Measurements from ENCODE around the gene WFDC10A.
"Not testable (repeated sequence)": the region's sequence is repeated elsewhere in the genome, so short reads cannot be mapped to it uniquely, and the experiment has no call there.

The WFDC10A gene

GRCh38 chr20:45649312-45649863, 19.8 kb downstream of the WFDC10A start:
- no peak for DNase-seq (ENCODE audit: low spot score)

DNA sequence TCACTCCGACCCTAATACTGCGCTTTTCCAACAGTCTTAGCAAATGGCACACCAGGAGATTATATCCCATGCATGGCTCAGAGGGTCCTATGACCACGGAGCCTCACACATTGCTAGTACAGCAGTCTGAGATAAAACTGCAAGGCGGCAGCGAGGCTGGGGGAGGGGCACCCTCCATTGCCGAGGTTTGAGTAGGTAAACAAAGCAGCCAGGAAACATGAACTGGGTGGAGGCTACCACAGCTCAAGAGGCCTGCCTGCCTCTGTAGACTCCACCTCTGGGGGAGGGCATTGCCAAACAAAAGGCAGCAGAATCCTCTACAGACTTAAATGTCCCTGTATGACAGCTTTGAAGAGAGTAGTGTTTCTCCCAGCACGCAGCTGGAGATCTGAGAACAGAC, 22.2 kb downstream of the WFDC10A start:
- DNase-seq (ENCODE audit: low spot score): not testable (repeated sequence)

DNA sequence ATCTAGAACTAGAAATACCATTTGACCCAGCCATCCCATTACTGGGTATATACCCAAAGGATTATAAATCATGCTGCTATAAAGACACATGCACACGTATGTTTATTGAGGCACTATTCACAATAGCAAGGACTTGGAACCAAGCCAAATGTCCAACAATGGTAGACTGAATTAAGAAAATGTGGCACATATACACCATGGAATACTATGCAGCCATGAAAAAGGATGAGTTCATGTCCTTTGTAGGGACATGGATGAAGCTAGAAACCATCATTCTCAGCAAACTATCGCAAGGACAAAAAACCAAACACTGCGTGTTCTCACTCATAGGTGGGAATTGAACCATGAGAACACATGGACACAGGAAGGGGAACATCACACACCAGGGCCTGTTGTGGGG, 27.5 kb downstream of the WFDC10A start:
- DNase-seq (ENCODE audit: low spot score): not testable (repeated sequence)

DNA sequence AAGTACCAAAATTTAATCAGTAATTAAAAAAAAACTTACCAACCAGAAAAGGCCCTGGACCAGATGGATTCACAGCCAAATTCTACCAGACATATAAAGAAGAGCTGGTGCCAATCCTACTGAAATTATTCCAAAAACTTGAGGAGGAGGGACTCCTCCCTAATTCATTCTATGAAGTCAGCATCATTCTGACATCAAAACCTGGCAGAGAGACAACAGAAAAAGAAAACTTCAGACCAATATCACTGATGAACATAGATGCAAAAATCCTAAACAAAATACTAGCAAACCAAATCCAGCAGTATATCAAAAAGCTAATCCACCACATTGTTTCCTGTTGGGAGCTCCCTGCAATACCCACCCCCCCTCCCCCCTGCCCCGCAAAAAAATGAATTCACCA, 40.6 kb downstream of the WFDC10A start, which contains the start of gene WFDC11:
Gene WFDC11 (minus strand): TSS at position 101 of the 400 bp plus-strand sequence. CDS start 19,639 bp downstream, outside the sequence.
- no peak for DNase-seq (ENCODE audit: low spot score)

DNA sequence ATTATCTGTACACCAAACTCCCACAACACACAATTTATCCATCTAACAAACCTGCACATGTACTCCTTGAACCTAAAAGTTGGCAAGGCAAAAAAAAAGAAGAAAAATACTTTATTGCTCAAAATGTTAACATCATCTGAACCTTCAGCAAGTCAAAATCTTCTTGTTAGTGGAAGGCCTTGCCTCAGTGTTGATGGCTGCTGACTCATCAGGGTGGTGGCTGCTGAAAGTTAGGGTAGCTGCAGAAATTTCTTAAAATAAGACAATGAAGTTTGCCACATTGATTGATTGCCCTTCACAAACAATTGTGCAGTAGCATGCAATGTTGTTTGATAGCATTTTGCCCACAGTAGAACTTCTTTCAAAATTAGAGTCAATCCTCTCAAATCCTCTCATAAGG, 43.2 kb downstream of the WFDC10A start:
- no peak for DNase-seq (ENCODE audit: low spot score)

DNA sequence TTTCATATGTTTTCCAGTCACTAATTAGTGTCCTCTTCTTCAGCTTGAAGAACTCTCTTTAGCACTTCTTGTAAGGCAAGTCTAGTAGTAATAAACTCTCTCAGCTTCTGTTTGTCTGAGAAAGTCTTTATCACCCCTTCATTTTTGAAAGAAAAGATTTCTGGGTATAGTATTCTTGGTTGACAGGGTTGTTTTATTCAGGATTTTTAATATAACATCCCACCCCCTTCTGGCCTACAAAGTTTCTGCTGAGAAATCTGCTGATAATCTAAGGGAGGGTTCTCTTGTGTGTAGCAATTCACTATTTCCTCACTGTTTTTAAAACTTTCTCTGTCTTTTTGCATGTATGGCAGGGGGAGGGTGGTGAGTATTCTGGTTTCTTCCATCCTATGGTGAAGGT, 50.1 kb downstream of the WFDC10A start:
- no peak for DNase-seq (ENCODE audit: low spot score)

Data from NAMALWA (cell line).